Astrocyte (in vitro differentiated cells and primary cell): Measurements from ENCODE around the gene IGSF21.

ENCODE experiments used
- CTCF ChIP-seq: IDR thresholded peaks from 2 replicates; pipeline ENCODE4 v1.5.1; 2011; ENCODE audit warnings: low read depth, mild to moderate bottlenecking, inconsistent platforms, low read length, moderate library complexity; ENCODE audit not compliant: insufficient read depth
- EZH2 ChIP-seq: IDR thresholded peaks from 2 replicates; pipeline ENCODE4 v1.6.1; 2012; ENCODE audit warnings: mild to moderate bottlenecking, low read length, inconsistent platforms; ENCODE audit not compliant: insufficient read depth

GRCh38 chr1:18188820-18189517 is 81.4 kb downstream of the IGSF21 start:
- TF ChIP-seq CTCF: no peak
- no peak for TF ChIP-seq EZH2
